AG09319 (cell line): Measurements from ENCODE around the gene TST.

Experiments
- DNase-seq: peaks from one replicate; pipeline ENCODE4 v3.0.0-alpha.2; 2010; ENCODE audit warnings: low read depth; ENCODE audit errors: extremely low read depth
- CTCF ChIP-seq: IDR thresholded peaks from 2 replicates; pipeline ENCODE4 v1.5.1; 2011; ENCODE audit warnings: low read depth, mild to moderate bottlenecking, inconsistent platforms, low read length, moderate library complexity

The TST gene

GRCh38 chr22:36966851-36967540 lies 52.3 kb downstream of the TST start:
- TF ChIP-seq CTCF, result no peak
- DNase-seq, result no peak

DNA sequence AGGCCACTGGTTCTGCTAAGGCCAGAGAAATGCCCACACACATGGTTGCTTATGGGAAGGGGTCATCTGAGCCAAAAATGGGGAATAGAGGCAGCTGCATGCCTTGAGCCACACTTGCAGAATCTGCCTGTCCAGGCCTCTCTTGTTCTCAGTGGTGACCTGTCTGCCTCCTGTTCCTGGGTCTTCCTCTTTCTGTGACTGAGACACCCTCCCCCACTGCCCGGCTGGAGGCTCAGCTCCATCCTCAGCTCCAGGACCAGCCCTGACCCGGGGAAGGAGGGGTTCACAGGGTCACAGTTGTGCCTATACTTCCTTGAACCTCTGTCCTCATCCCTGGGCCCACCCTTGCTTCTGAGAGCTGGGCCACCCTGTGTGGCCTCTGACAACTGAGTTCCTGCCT lies 53.6 kb downstream of the TST start:
- DNase-seq, result no peak

GRCh38 chr22:36964106-36964505 lies 55.1 kb downstream of the TST start:
- DNase-seq, result no peak
- no peak for TF ChIP-seq CTCF

More for the DNA sequence above, 53.6 kb downstream of the TST start:
- no peak for TF ChIP-seq CTCF

GRCh38 chr22:36963302-36963701 lies 55.9 kb downstream of the TST start:
- DNase-seq, result no peak
- no peak for TF ChIP-seq CTCF

DNA sequence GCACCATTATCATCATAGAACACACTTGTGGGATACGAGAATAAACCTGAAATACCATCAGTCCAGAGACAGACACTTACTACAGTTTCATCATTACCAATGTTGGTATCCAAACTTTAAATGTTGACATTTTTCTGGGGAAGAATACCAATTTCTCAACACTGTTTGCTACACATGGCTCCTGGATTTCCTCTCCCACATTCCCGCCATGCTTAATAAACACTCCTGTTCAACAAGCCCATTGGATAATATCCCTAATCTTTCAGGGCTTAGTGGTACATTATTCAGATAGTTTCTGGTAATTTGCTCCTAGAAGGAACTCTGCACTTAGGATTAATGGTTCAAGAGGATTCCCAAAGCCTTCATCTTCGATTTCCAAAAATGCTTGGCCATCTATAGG lies 57.6 kb downstream of the TST start:
- DNase-seq, result no peak
- no peak for TF ChIP-seq CTCF
